NCI-H2081 treated with DMSO at 0.1 percent for 48 hours (cell line): Measurements from ENCODE around the gene RREB1.

Experiments
- DNase-seq: peaks from one replicate; lab custom pipeline; 2025; lab: John Stamatoyannopoulos, UW

The RREB1 gene

GRCh38 chr6:7219310-7219709 is 111.5 kb downstream of the RREB1 start:
- DNase-seq = no peak

- DNase-seq = no peak
These were observed 114.4 kb downstream of the RREB1 start for GRCh38 chr6:7222197-7222596.

GRCh38 chr6:7224731-7225130 is 117.0 kb downstream of the RREB1 start:
- no peak for DNase-seq

- no peak for DNase-seq
These were observed 121.1 kb downstream of the RREB1 start for GRCh38 chr6:7228662-7229375.

GRCh38 chr6:7229376-7230326 is 121.9 kb downstream of the RREB1 start:
- no peak for DNase-seq

- no peak for DNase-seq
These were observed 122.5 kb downstream of the RREB1 start for GRCh38 chr6:7230327-7230691.

GRCh38 chr6:7230956-7231713 is 123.4 kb downstream of the RREB1 start:
- no peak for DNase-seq

- no peak for DNase-seq
These were observed 124.6 kb downstream of the RREB1 start for GRCh38 chr6:7232351-7232750.

GRCh38 chr6:7234547-7234946 is 126.8 kb downstream of the RREB1 start:
- DNase-seq = no peak

GRCh38 chr6:7235712-7236305 is 128.0 kb downstream of the RREB1 start:
- no peak for DNase-seq

GRCh38 chr6:7236306-7237209 is 128.8 kb downstream of the RREB1 start:
- DNase-seq = no peak

GRCh38 chr6:7237653-7238188 is 130.0 kb downstream of the RREB1 start:
- no peak for DNase-seq

- no peak for DNase-seq
These were observed 130.8 kb downstream of the RREB1 start for GRCh38 chr6:7238526-7238899.

- DNase-seq = peak; percentile 87
These were observed 131.3 kb downstream of the RREB1 start for GRCh38 chr6:7238900-7239589.

GRCh38 chr6:7239590-7239948 is 131.8 kb downstream of the RREB1 start:
- no peak for DNase-seq

GRCh38 chr6:7240351-7240750 is 132.6 kb downstream of the RREB1 start:
- DNase-seq = no peak

GRCh38 chr6:7241160-7241559 is 133.4 kb downstream of the RREB1 start:
- DNase-seq = no peak

GRCh38 chr6:7241709-7242645 is 134.2 kb downstream of the RREB1 start:
- DNase-seq = no peak

- no peak for DNase-seq
These were observed 135.0 kb downstream of the RREB1 start for GRCh38 chr6:7242835-7243178.
